Activated CD4-positive, alpha-beta memory T cell treated with anti-CD3 and anti-CD28 coated beads for 36 hours (primary cell): ENCODE results near the gene SAMD1. TPM values are rescaled to one million over a fixed set of nuclear protein-coding genes. Genes with fewer than 3 reads are reported as not detected.

Experiments used
- CTCF ChIA-PET: fragments of 350-600 bp; sonication (Branson Sonifier 250); formaldehyde crosslinking; loops from one replicate; lab custom pipeline; 2021; ENCODE audit warnings: antibody characterized with exemption, inconsistent platforms; lab: Charles Lee
- POLR2A ChIA-PET: fragments of 350-600 bp; sonication (Branson Sonifier 250); formaldehyde crosslinking; loops from one replicate; lab custom pipeline; 2021; ENCODE audit warnings: antibody characterized with exemption; lab: Charles Lee
- DNase-seq: peaks from one replicate; pipeline ENCODE4 v3.0.0-alpha.2; 2020
- H3K27ac Mint-ChIP-seq: one replicate; pipeline ENCODE4 v1.8.0; 2021; ENCODE audit warnings: mixed read lengths
- H3K27me3 Mint-ChIP-seq: one replicate; pipeline ENCODE4 v1.8.0; 2021; ENCODE audit warnings: mixed read lengths
- H3K36me3 Mint-ChIP-seq: one replicate; pipeline ENCODE4 v1.8.0; 2021; ENCODE audit warnings: mixed read lengths
- H3K4me1 Mint-ChIP-seq: one replicate; pipeline ENCODE4 v1.8.0; 2021; ENCODE audit warnings: low read depth, mixed read lengths
- H3K4me3 Mint-ChIP-seq: one replicate; pipeline ENCODE4 v1.8.0; 2021; ENCODE audit warnings: mild to moderate bottlenecking, mixed read lengths
- H3K9me3 Mint-ChIP-seq: one replicate; pipeline ENCODE4 v1.8.0; 2021; ENCODE audit warnings: mixed read lengths
- intact Hi-C: fragments of 100-400 bp; cut with micrococcal nuclease; formaldehyde crosslinking; loops from one replicate; pipeline ENCODE4 v1.15.1; 2023
- total RNA-seq, 2 experiments: library from RNA; stranded (reverse); gene quantifications; one replicate each; pipeline ENCODE4 v1.2.3, GENCODE V29; 2021

The SAMD1 gene
- total RNA-seq, 2 experiments from 2014 or later, result 74.5 to 77.6 TPM

GRCh38 chr19:14119644-14120496 lies 29.3 kb upstream of the SAMD1 start:
- ChIA-PET CTCF (interaction anchor here (0.7 to 1.1 kb wide), 2 partner anchors 17 to 22 kb away, joined by 3 read pairs; partner anchors contain the start of gene ASF1B), POLR2A (interaction anchor here (1.4 kb wide), 1 partner anchor 17 kb away, joined by 4 read pairs; the partner anchor contains the start of gene ASF1B)
- no peak overlapping the region for H3K27ac Mint-ChIP-seq
- DNase-seq, result no peak
- H3K27me3 Mint-ChIP-seq, result no peaks in the 10 kb centered on the region
- intact Hi-C loops, result loop anchor here (5.0 kb wide), 1 partner anchor 38 kb away; no protein-coding TSS in a partner anchor
- peaks cover 13% of the 10 kb centered on the region for H3K36me3 Mint-ChIP-seq
- H3K4me3 Mint-ChIP-seq, result no peak overlapping the region
- peaks cover 27% of the 10 kb centered on the region for H3K4me1 Mint-ChIP-seq
- H3K9me3 Mint-ChIP-seq, result no peaks in the 10 kb centered on the region

- ChIA-PET POLR2A (interaction anchor here (1.4 kb wide), 1 partner anchor 17 kb away, joined by 4 read pairs; the partner anchor contains the start of gene ASF1B), CTCF (interaction anchor here (0.7 to 1.5 kb wide), 3 partner anchors 17 to 240 kb away, joined by 3 read pairs; partner anchors contain the start of gene ASF1B)
- Mint-ChIP-seq H3K4me1 (peaks cover 30% of the 10 kb centered on the region), H3K27me3 (no peaks in the 10 kb centered on the region), H3K9me3 (no peaks in the 10 kb centered on the region), H3K36me3 (peaks cover 8% of the 10 kb centered on the region), H3K27ac (no peak overlapping the region), H3K4me3 (peak overlapping the region; percentile 81)
- DNase-seq, result no peak
- intact Hi-C loops, result loop anchor here (5.0 kb wide), 1 partner anchor 37 kb away; no protein-coding TSS in a partner anchor
Observed at GRCh38 chr19:14119146-14119545, 28.6 kb upstream of the SAMD1 start.

- Mint-ChIP-seq H3K27ac (peak overlapping the region; percentile 76), H3K27me3 (no peaks in the 10 kb centered on the region), H3K36me3 (peaks cover 8% of the 10 kb centered on the region), H3K4me3 (peak overlapping the region; percentile 81), H3K9me3 (no peaks in the 10 kb centered on the region), H3K4me1 (peaks cover 37% of the 10 kb centered on the region)
- POLR2A ChIA-PET, result interaction anchor here (1.3 to 1.4 kb wide), 2 partner anchors 18 to 112 kb away, joined by 3 to 4 read pairs; partner anchors contain the start of gene ASF1B
- peak; percentile 48 for DNase-seq
- CTCF ChIA-PET, result interaction anchor here (1.1 to 5.0 kb wide), 3 partner anchors 18 to 239 kb away, joined by 3 to 37 read pairs (median 3); partner anchors contain the start of gene ASF1B
- intact Hi-C loops, result loop anchor here (5.0 kb wide), 1 partner anchor 36 kb away; no protein-coding TSS in a partner anchor
Observed at GRCh38 chr19:14118165-14119051, 27.9 kb upstream of the SAMD1 start.

GRCh38 chr19:14117668-14118164 lies 27.2 kb upstream of the SAMD1 start, which contains the start of gene PRKACA:
Gene PRKACA, minus strand, starts transcription at chr19:14117762. Its CDS starts 215 bp downstream, at chr19:14117547.
- peak; percentile 99 for DNase-seq
- Mint-ChIP-seq H3K27me3 (no peaks in the 10 kb centered on the region), H3K4me1 (peaks cover 37% of the 10 kb centered on the region), H3K4me3 (peak within 1 kb of the TSS; percentile 81), H3K9me3 (no peaks in the 10 kb centered on the region), H3K36me3 (peaks cover 6% of the 10 kb centered on the region), H3K27ac (peak within 1 kb of the TSS; percentile 76)
- ChIA-PET POLR2A (interaction anchor here (0.7 to 1.3 kb wide), 2 partner anchors 19 to 111 kb away, joined by 3 to 4 read pairs; no protein-coding TSS in a partner anchor), CTCF (interaction anchor here (1.5 to 5.0 kb wide), 2 partner anchors 19 to 238 kb away, joined by 3 to 37 read pairs; partner anchors contain the start of gene ASF1B)
- intact Hi-C loops, result loop anchor here (1.0 to 5.0 kb wide), 3 partner anchors 19 to 35 kb away; partner anchors contain the start of gene ASF1B

GRCh38 chr19:14116918-14117578 lies 26.5 kb upstream of the SAMD1 start:
- H3K4me3 Mint-ChIP-seq, result peak overlapping the region; percentile 79
- intact Hi-C loops, result loop anchor here (1.0 to 5.0 kb wide), 3 partner anchors 19 to 35 kb away; partner anchors contain the start of gene ASF1B
- POLR2A ChIA-PET, result interaction anchor here (0.7 to 1.3 kb wide), 2 partner anchors 20 to 110 kb away, joined by 3 to 4 read pairs; no protein-coding TSS in a partner anchor
- CTCF ChIA-PET, result interaction anchor here (3.6 to 5.0 kb wide), 2 partner anchors 20 to 235 kb away, joined by 20 to 37 read pairs; partner anchors contain the start of gene ASF1B
- no peaks in the 10 kb centered on the region for H3K27me3 Mint-ChIP-seq
- H3K36me3 Mint-ChIP-seq, result peaks cover 3% of the 10 kb centered on the region
- H3K4me1 Mint-ChIP-seq, result peaks cover 35% of the 10 kb centered on the region
- H3K9me3 Mint-ChIP-seq, result no peaks in the 10 kb centered on the region
- no peak overlapping the region for H3K27ac Mint-ChIP-seq
- DNase-seq, result peak; percentile 31

- intact Hi-C loops, result loop anchor here (5.0 kb wide), 1 partner anchor 34 kb away; no protein-coding TSS in a partner anchor
- no peak for DNase-seq
- Mint-ChIP-seq H3K4me3 (peak overlapping the region; percentile 79), H3K27me3 (no peaks in the 10 kb centered on the region), H3K9me3 (no peaks in the 10 kb centered on the region), H3K4me1 (peaks cover 37% of the 10 kb centered on the region), H3K27ac (no peak overlapping the region), H3K36me3 (peaks cover 3% of the 10 kb centered on the region)
- CTCF ChIA-PET, result interaction anchor here (1.2 to 5.0 kb wide), 3 partner anchors 20 to 242 kb away, joined by 3 to 37 read pairs (median 20); partner anchors contain the start of gene ASF1B
- POLR2A ChIA-PET, result no interaction called here
Observed at GRCh38 chr19:14116525-14116917, 26.0 kb upstream of the SAMD1 start.

GRCh38 chr19:14115756-14116155 lies 25.2 kb upstream of the SAMD1 start:
- Mint-ChIP-seq H3K27me3 (no peaks in the 10 kb centered on the region), H3K9me3 (no peaks in the 10 kb centered on the region), H3K4me1 (peaks cover 37% of the 10 kb centered on the region), H3K4me3 (no peak overlapping the region), H3K27ac (no peak overlapping the region), H3K36me3 (peaks cover 3% of the 10 kb centered on the region)
- no peak for DNase-seq
- ChIA-PET POLR2A (no interaction called here), CTCF (interaction anchor here (0.6 to 5.0 kb wide), 18 partner anchors 12 to 316 kb away, joined by 3 to 37 read pairs (median 4); partner anchors contain the start of genes ASF1B, IL27RA and MISP3)
- intact Hi-C loops, result loop anchor here (1.0 to 5.0 kb wide), 2 partner anchors 33 to 235 kb away; no protein-coding TSS in a partner anchor

- Mint-ChIP-seq H3K4me1 (peaks cover 37% of the 10 kb centered on the region), H3K36me3 (peaks cover 3% of the 10 kb centered on the region), H3K4me3 (no peak overlapping the region), H3K27me3 (no peaks in the 10 kb centered on the region), H3K9me3 (no peaks in the 10 kb centered on the region), H3K27ac (no peak overlapping the region)
- peak; percentile 75 for DNase-seq
- ChIA-PET CTCF (interaction anchor here (0.6 to 5.0 kb wide), 25 partner anchors 8 to 262 kb away, joined by 3 to 37 read pairs (median 4); partner anchors contain the start of genes ASF1B, IL27RA and MISP3), POLR2A (no interaction called here)
- intact Hi-C loops, result loop anchor here (1.0 to 5.0 kb wide), 2 partner anchors 33 to 235 kb away; no protein-coding TSS in a partner anchor
Observed at GRCh38 chr19:14114854-14115253, 24.3 kb upstream of the SAMD1 start.

GRCh38 chr19:14114439-14114838 lies 23.9 kb upstream of the SAMD1 start:
- ChIA-PET CTCF (interaction anchor here (0.6 to 5.0 kb wide), 24 partner anchors 8 to 251 kb away, joined by 3 to 37 read pairs (median 4); partner anchors contain the start of genes ASF1B and IL27RA), POLR2A (no interaction called here)
- DNase-seq, result no peak
- Mint-ChIP-seq H3K27me3 (no peaks in the 10 kb centered on the region), H3K4me3 (no peak overlapping the region), H3K36me3 (peaks cover 3% of the 10 kb centered on the region), H3K9me3 (no peaks in the 10 kb centered on the region), H3K27ac (no peak overlapping the region), H3K4me1 (peaks cover 37% of the 10 kb centered on the region)
- intact Hi-C loops, result no loop called here
